GOT3 (cell line): ENCODE results near the gene STAT4.

Experiments used
- DNase-seq: peaks from one replicate; lab custom pipeline; 2025; ENCODE audit warnings: mixed read lengths; lab: John Stamatoyannopoulos, UW

The STAT4 gene

DNA sequence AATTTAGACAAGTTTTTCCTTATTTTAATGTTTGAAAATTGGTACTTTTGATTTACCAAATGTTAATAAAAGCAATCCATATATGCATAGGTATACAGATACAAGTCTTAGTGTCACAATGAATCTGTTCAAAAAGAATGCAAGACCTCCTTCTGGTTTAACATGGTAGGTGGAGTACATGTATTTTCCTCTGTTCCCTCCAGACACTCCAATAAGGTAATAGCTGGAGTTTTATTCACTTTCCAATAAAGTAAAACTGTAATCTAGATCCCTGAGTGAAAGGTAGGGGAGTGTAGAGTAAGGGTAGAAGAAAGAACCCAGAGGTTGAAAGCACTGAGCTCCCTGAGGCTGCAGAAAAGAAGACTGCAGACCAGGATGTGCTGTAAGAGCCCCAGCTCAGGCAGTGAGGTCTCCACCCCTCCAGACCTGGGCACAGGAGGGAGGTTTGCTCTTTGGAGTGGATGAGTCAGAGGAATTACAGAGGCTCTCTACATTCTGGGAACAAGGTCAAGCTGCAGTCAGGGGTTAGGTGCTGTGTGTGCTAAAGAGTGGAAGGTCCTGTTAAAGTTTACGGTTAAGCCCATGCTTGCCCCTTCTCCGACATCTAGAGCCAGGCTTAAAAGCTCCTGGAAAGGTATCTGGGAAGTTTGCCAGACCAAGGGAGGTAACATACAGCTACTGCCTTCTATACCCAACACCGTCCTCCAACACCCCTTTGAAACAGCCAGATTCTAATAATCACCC is 109.2 kb downstream of the STAT4 start:
- DNase-seq: no peak

DNA sequence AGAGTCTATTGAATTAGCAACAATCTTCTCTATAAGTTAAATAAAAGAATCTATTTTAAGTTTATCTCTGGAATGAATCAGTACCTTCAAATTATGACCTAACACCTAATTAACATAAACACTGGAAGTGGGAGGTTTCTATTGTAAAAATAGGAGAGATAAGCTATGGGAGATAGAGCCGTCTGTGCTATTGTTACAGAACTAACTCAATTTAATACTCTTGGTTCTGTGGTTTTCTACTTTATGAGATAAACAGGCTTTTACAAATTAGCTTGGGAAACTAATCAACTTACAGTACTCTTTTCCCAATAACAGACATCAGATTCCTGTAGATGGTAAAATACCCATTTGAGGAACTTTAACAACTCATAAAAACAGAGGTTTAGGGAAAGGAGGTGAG is 111.2 kb downstream of the STAT4 start:
- DNase-seq: no peak

DNA sequence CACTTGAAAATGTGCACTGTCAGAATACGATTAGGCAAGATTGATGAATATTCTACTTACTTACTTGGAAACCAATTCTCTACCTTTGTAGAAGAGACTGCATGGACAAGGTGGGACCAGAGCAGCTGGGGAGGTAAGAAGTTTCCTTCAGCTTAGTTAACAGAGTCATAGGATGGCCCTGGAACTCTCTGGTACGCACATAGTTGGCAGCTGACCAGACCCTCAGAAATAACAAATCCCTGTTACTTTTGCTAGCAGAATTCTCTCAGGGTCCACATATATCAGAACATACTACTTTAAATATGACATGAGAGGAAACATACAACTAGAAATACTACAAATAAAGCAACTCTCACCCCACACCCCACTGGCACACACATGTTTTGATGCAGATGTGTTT is 112.1 kb downstream of the STAT4 start:
- DNase-seq: no peak

DNA sequence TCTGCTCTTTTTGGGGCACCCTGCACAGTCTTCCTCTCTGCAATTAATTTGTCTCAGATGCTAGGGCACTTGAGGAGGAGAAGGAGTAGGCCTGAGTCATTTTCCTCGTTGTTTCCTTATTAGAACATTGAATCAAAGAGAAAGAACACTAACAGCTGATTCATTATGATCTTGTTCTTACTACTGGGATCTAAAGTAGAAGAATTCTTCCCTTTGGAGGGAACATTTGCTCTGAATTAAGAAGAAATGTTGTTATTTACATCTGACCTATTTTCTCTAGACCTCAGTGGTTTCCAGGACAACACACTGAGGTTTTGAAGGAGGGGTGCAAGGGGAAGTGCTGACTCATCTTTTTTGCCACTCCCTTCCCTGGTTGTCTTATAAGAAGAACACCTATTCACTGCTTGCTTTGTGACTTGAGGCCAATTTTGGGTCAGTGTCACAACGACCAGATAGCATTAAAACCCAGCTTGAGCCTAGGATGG is 112.5 kb downstream of the STAT4 start:
- DNase-seq: no peak

DNA sequence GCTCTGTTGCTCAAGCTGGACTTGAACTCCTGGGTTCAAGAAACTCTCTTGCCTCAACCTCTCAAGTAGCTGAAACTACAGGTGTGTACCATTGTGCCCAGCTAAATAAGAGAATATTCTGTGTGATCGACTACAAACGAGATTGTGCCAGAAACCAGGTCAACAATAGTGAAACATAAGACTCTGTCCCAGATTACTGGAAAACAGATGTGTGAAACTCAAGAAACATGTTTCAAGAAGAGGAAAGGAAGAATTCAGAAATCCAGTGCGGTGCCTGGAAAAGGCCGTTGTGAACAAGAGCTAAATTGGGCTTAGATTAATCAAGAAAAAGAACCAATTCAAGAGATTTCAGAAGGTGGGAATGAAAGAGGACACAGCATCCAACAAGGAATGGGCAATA is 113.4 kb downstream of the STAT4 start:
- no peak for DNase-seq

DNA sequence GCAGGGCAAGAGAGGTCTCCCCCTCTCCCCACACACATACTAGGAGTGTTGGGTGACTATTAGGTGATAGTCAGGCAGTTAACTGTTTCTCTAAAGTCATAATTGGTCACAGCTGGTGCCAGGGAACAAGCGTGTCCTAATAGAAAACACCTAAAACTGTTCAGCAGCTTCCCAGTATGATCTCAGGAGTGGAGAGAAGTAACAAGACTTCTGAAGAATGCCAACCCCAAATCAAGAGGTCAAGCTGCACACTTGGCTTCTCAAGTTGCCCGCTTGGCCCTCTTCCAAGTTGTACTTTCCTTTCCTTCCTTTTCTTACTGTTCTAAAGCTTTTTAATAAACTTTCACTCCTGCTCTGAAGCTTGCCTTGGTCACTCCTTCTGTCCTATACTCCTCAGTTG is 114.4 kb downstream of the STAT4 start:
- no peak for DNase-seq

DNA sequence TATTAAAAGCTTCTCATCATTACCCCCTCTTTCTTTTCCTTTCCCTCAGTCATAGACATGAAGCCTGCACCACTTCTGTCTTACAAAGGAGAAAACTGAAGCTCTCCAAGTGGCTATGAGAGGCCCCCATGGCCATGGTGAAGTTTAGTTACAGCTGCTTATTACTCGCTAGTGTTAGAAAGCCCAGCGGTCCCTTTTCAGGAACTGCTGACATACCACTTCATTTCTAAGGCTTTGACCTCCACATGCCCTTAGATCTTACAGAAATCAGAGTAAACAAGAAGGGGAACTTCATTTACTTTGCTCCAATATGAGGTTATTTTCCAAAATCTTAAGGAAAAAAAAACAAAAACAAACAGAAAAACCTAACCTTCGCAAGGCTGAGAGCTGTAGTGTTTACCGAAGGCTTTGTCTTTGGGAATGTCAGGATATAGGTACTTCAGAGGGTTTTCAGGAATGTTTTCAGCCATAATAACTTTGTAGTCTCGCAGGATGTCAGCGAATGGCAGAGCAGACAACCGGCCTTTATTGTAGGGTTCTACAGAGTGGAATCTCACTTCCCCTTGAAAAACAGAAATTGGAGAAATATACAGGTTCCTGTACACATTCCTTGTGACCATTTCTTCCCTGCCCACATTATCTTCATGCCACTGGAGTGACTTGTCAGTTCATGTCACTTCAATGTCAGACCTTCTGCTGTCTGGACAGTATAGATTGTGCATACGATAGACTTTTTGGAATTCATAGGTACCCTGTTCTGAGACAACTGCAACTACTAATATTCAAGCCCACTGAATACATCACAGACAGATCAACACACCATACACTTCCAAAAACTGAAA is 118.0 kb downstream of the STAT4 start:
- DNase-seq: no peak

DNA sequence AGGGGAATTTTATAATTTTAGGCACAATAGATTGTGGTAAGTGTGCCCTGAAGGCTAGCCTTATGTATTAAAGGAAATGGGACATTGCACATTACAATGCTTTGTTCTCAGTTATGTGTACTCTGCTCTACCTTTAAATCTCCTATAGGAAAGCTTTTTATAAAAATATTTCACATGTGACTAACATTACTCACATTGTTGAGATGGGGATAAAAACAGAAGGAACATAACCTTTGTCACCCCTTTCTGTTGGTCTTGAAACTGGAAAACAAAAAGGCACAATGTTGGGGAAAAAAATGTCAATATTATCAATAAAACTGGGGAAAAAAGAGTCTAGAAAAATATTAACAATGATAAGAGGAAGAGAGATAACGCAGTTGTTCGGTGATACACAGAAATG is 119.5 kb downstream of the STAT4 start:
- DNase-seq: no peak

DNA sequence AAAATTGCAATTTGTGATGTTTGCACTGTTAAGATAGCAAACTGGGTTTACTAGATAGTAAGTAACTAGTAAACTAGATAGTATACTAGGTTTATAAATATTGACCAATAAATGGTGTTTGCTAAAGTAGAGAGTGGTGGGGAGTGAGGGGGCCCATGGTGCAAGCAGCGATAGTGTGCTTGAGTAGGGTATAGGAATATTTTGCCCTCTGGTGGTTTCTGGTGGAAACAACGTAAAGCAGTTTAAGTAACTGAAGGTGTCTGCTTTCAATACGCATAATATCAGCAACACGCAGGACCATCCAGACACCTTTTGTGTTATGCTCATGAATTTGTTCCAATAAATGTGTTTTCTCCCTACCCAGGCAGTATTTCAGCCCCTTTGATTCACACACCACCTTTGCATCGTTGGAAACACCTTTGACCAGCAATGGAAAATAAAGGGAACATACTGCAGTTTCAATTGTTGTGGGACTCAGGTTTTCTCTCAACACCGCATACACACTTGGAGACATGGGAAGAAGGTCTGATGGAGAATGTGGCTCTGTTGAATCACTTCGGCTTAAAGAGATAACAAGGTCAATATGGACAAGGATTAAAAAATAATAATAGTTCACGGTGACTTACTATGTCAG is 120.2 kb downstream of the STAT4 start:
- DNase-seq: no peak

DNA sequence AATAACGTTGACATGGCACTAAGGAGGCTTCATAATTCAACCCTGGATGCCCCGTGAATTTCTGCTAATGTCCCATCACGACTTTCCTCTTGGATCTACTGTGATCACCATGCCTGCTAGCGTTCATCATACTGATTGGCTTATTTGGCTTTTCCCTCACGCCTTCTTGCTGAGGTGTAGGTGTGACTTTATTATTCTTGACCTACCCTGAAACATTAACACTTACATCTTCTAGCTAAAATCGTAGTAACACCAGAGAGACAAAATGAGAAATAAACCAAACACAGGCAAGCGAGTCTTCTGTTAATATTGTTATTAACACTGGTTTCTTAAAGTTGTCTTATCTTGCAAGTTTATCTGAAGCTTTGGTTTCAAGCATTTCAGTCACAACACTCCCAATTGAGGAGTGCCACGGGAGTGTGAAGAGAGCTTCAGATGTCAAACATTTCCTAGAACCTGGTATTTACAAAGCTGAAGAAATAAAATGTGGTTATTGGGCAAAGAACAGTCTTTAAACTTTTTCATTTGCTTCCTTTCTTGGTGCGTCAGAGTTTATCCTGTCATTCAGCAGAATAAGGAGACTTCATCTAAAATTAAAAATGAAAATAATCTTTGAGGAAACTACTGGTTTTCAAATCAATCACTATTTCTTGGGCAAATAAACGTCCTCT is 121.4 kb downstream of the STAT4 start:
- no peak for DNase-seq

DNA sequence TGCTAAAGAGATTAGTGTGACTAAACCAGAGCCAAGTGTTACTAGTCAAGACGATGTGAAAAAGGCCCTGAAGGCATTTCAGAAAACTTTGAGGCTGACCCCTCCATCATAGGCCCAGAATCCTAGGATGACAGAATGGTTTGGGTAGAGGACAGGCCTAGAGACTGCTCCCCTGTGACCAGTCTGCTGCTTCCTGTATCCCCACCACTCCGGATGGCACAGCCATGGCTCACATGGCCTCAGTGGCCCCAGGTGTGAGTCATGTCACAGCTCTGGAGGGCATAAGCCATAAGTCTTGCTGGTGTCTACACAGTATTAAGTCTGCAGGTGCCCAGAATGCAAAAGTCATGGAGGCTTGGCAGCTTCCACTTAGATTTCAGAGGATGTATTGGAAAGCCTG is 124.4 kb downstream of the STAT4 start:
- no peak for DNase-seq

DNA sequence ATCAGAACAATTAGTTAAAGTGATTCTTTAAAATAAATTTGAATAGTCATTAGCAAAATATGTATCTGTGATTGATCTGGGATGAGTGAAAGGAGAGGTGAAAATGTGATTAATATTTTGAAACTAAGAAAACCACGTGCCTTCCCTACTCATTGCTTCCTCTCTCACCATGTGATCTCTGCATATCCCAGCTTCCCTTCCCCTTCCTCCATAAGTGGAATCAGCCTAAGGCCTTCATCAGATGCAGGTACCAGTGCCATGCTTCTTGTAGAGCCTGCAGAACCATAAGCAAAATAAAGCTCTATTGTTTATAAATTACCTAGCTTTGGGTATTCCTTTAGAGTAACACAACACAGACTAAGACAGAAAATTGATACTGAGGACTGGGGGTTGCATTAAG is 125.7 kb downstream of the STAT4 start:
- no peak for DNase-seq

DNA sequence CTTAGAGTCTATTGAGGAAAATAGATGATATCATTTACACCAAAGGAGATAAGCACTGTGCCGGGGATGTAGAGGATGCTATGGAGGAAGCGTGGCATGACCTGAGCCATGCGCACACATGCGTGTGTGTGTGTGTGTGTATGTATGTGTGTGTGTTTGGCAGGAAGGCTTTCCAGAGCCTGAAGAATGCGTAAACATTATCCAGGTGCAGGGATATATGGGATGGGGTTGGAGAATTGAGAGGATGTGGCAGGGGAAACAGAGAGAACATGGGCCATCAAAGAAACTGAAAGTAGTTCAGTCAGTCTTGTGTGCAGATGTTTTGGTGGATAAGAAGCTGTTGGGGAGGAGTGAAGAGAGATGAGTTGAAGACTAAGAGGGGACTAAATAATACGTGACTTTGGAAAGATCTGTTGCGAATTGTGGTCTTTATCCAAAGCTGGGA is 127.5 kb downstream of the STAT4 start:
- DNase-seq: no peak

DNA sequence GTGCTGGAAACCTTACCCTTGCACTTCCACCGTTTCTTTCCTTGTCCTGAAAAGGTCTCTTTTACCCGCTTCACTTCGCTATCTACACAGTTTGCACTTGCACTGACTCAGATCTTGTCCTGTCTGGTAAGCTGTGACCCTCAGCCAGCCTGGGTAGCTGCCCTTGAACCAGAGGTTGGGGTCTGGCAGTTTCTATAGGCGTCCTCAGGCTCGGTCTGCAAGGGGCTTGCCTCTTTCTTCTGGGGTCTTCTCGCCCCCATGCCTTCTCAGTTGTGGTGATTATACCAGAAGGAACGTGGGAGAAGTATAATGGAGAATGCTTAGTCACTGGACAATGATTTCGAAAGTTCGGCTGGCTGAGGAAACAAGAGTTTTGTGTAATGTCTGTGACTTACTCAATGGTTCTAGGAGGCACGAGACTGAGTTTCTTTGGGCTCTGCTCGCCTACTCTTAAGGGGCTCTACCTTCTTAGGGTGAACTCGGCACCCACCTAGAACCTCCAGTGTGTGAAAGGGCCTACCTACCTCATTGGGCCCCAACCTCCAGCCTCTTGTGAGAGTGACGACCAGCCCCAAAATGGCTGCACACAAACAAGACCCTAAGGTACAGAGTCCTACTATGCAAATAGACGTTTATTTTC is 129.9 kb downstream of the STAT4 start:
- peak; percentile 64 for DNase-seq

DNA sequence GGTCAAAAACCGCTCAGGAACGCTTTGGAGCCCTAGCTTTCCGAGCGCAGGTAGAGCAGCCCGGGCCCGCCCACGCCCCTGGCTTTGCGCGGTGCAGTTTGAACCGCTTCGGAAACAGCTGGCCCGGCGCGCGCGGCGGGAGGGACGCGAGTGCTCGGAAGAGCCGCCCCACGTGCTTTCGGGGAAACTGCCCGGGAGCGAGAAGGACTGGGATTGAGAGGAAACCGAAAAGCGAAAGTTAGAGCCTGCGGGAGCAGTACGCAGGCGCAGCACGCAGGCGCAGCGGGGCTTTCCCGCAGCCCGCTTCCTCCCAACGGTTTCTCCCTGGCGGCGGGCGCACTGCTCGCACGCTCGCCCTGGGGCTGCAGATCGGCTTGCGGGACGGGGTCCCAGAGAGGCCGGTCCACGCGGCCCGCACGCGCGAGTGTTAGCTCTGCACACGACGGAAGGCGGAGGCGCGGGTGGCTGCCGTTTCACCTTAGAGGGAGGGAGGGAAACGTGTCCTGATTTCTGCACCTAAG is 130.5 kb downstream of the STAT4 start:
- peak; percentile 88 for DNase-seq

DNA sequence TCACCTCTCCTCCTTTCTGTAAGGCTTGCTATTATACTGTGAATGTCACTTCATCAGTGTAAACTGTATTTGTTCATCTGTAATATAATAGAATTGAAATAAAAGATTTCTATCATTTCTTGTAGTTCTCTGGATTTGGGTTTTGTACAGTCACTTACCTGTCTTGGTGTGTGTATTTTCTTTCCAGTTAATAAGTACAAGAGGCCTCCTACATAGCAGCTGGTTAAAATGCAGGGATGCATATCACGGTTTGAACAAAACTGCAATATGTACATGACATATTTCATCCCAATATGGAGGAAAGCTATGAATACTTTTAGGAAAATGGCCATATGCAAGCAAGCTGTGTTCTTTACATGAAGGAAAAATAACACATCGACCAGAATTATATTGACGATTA is 131.4 kb downstream of the STAT4 start:
- no peak for DNase-seq

DNA sequence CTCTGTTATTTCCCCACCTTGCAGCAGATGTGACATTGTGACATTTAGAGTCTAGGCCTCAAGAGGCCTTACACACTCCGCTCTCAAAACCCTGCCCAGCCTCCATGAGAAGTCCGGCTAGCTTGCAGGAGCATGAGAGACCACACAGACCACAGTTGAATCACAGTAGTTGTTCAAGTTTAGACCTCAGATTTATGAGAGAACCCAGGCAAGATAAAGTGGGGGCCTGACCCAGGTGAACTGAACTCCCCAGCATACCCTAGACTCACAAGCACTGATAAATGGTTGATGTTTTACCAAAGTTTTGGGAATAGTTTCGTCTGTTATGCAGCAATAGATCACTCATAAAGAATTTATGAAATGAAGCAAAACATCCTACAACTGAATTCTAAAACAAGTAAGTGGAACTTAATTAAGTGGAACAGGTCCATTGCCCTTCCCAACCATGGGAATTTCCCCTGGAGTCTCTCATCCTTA is 132.1 kb downstream of the STAT4 start:
- no peak for DNase-seq

DNA sequence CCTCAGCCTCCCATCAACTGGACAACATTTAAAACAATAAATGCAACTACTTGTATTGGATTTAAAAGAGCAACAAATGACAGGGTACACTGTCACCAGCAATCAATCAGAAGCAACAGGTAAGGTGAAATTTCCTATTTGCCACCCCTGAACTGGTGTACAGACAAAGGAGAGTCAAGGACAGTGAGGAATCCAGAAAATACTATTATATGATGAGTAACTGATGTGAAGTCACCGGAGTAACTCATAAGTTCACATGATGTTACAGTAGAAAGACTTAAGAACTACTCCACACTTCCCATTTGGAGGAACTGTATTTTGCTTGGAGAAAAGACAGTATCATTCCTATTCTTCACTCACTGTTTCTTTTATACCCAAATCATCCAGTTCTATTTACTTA is 132.7 kb downstream of the STAT4 start:
- DNase-seq: no peak

DNA sequence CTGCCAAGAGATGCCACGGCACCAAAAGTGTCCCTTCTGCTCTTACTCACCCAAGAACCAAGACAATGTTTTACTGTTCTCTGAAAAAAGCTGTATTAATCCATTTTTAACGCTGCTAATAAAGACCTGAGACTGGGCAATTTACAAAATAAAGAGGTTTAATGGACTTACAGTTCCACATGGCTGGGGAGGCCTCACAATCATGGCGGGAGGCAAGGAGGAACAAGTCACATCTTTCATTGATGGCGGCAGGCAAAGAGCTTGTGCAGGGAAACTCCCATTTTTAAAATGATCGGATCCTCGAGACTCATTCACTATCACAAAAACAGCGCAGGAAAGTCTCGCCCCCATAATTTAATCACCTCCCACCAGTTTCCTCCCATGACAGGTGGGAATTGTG is 135.0 kb downstream of the STAT4 start:
- DNase-seq: no peak

DNA sequence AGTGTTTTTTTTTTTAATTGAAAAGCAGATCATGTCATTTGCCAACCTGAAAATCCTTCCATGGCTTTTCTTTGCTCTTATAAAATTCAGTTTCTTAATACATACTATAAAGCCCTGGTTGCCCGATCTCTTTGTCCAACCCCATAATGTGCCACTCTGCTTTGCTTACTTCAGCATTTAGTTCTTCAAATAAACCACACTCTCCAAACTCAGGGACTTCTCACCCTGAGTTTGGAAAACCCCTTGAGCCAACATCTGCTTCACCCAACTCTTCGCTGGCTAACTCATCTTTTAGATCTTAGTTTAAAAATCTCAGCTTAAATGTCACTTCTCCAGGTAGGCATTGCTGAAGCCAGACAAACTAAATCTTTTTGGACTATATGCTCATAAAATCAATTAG is 135.6 kb downstream of the STAT4 start:
- DNase-seq: no peak

DNA sequence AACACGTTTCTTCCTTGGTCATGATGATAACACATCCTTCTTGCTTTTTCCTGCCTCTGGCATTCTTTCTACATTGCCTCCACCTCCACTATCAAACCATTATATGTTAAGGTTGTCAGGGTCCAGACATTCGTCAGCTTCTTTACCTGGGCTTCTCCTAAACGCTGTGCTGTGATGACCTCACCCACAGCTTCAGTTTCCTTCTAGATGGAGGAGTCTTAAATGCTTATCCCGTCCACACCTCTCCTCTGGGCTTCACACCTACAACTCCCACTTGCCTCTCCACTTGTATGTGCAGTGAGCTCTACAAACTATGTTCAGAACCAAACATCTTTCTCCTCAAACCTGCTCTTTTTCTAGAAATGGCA is 136.2 kb downstream of the STAT4 start:
- no peak for DNase-seq
